ENCODE measurements around the gene APBA2. TPM values are rescaled to one million over a fixed set of nuclear protein-coding genes. Genes with fewer than 3 reads are reported as not detected.

The APBA2 gene
- polyA plus RNA-seq, 1 donor (not counting 4 experiments of a cell fraction or from before 2014, with no cell fraction given): 5.5 TPM

DNA sequence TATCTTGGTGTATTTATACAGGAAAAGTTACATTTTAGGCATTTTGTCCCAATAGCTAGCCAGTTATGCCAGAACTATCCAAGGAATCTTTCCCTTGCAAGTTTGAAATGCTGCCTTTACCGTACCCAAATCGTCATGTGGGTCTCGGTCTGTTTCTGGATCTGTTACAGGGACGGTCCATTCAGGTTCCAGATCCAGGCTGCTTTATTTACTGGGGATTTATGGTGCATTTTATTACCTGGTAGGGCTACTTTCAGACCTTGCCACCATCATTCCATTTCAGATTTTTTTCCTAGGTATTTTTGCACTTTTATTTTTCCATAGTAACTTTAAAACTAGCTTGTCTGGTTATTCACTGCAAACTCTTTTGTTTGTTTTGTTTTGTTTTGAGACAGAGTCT lies 197.4 kb downstream of the APBA2 start:
- no peaks in the 10 kb centered on the region for H3K9me1 ChIP-seq (ENCODE audit: control insufficient read depth, extremely low read depth, insufficient read depth, low read length)
- dilution Hi-C loops (cut with MboI; ENCODE audit: extremely low pct_ligation_motif_present, low sequenced_read_pairs): no loop called here
- no peaks in the 10 kb centered on the region for H3K79me2 ChIP-seq (ENCODE audit: control insufficient read depth, insufficient read depth, low read length)
- no peak overlapping the region for H3K27ac ChIP-seq (ENCODE audit: control insufficient read depth, insufficient read depth, low read length)
- no peaks in the 10 kb centered on the region for H4K20me1 ChIP-seq (ENCODE audit: control insufficient read depth, extremely low read depth, insufficient read depth, low read length)
- no peaks in the 10 kb centered on the region for H3K27me3 ChIP-seq (ENCODE audit: control insufficient read depth, extremely low read depth, insufficient read depth, low read length)
- FAIRE-seq (no peak), DNase-seq (ENCODE audit: low read depth, low spot score) (no peak)
- TF ChIP-seq EZH2 (IDR thresholded peaks at IDR 0.05; ENCODE audit: low read length) (no peak), CTCF (optimal IDR thresholded peaks at IDR 0.05 in 1 of 3, IDR thresholded peaks at IDR 0.05 in 1 of 3, conservative IDR thresholded peaks at IDR 0.05 in 1 of 3; ENCODE audit: extremely low read depth in 1 of 3, insufficient read depth in 2 of 3, low read length in 3 of 3) (no peak)
- H3K9me3 ChIP-seq (ENCODE audit: control insufficient read depth, low read depth, low read length): peaks cover 2% of the 10 kb centered on the region
- no peaks in the 10 kb centered on the region for H3K36me3 ChIP-seq (ENCODE audit: control insufficient read depth in 2 of 2, extremely low read depth in 1 of 2, insufficient read depth in 2 of 2, low read length in 2 of 2)
- no peak overlapping the region for H3K9ac ChIP-seq (ENCODE audit: control insufficient read depth, extremely low read depth, insufficient read depth, low read length)
- H3K4me1 ChIP-seq (ENCODE audit: control insufficient read depth, extremely low read depth, insufficient read depth, low read length): no peaks in the 10 kb centered on the region
- H3K4me2 ChIP-seq (ENCODE audit: control insufficient read depth, extremely low read depth, insufficient read depth, low read depth, low read length): no peak overlapping the region
- no peak overlapping the region for H2AFZ ChIP-seq (ENCODE audit: control insufficient read depth, low read length)
- no peak overlapping the region for H3K4me3 ChIP-seq (ENCODE audit: control insufficient read depth in 2 of 3, extremely low read depth in 1 of 3, insufficient read depth in 2 of 3, low read depth in 1 of 3, low read length in 3 of 3)

DNA sequence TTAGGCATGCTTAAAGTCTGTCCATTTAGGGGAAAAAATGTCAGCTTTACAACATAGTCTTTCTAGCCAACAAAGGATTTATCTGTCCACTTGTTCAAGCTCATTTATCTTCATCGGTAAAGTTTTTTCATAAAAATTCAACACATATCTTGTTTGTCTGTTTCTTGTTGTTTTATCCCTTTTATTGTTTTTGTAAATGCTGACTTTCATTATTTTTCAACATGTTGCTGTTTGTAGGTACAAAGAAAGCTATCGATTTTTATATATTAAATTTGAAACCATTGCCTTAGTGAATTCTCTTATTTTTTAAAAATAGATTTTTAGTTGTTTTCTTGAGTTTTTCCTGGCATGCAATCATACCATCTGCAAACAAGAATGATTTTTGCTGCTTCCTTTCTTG lies 198.1 kb downstream of the APBA2 start:
- TF ChIP-seq EZH2 (IDR thresholded peaks at IDR 0.05; ENCODE audit: low read length): no peak
- no peak for TF ChIP-seq CTCF (optimal IDR thresholded peaks at IDR 0.05 in 1 of 3, IDR thresholded peaks at IDR 0.05 in 1 of 3, conservative IDR thresholded peaks at IDR 0.05 in 1 of 3; ENCODE audit: extremely low read depth in 1 of 3, insufficient read depth in 2 of 3, low read length in 3 of 3)
- FAIRE-seq: no peak
- DNase-seq (ENCODE audit: low read depth, low spot score): no peak

More for the DNA sequence above, 198.1 kb downstream of the APBA2 start:
- H2AFZ ChIP-seq (ENCODE audit: control insufficient read depth, low read length): no peak overlapping the region
- no peak overlapping the region for H3K4me2 ChIP-seq (ENCODE audit: control insufficient read depth, extremely low read depth, insufficient read depth, low read depth, low read length)
- no peaks in the 10 kb centered on the region for H3K4me1 ChIP-seq (ENCODE audit: control insufficient read depth, extremely low read depth, insufficient read depth, low read length)
- no peak overlapping the region for H3K4me3 ChIP-seq (ENCODE audit: control insufficient read depth in 2 of 3, extremely low read depth in 1 of 3, insufficient read depth in 2 of 3, low read depth in 1 of 3, low read length in 3 of 3)
- peaks cover 2% of the 10 kb centered on the region for H3K9me3 ChIP-seq (ENCODE audit: control insufficient read depth, low read depth, low read length)
- H4K20me1 ChIP-seq (ENCODE audit: control insufficient read depth, extremely low read depth, insufficient read depth, low read length): no peaks in the 10 kb centered on the region
- no peaks in the 10 kb centered on the region for H3K79me2 ChIP-seq (ENCODE audit: control insufficient read depth, insufficient read depth, low read length)
- H3K27ac ChIP-seq (ENCODE audit: control insufficient read depth, insufficient read depth, low read length): no peak overlapping the region
- H3K9ac ChIP-seq (ENCODE audit: control insufficient read depth, extremely low read depth, insufficient read depth, low read length): no peak overlapping the region
- H3K27me3 ChIP-seq (ENCODE audit: control insufficient read depth, extremely low read depth, insufficient read depth, low read length): no peaks in the 10 kb centered on the region
- dilution Hi-C loops (cut with MboI; ENCODE audit: extremely low pct_ligation_motif_present, low sequenced_read_pairs): no loop called here
- H3K9me1 ChIP-seq (ENCODE audit: control insufficient read depth, extremely low read depth, insufficient read depth, low read length): no peaks in the 10 kb centered on the region
- no peaks in the 10 kb centered on the region for H3K36me3 ChIP-seq (ENCODE audit: control insufficient read depth in 2 of 2, extremely low read depth in 1 of 2, insufficient read depth in 2 of 2, low read length in 2 of 2)
